ENCODE results near the gene NOL9. TPM values are rescaled to one million over a fixed set of nuclear protein-coding genes. Genes with fewer than 3 reads are reported as not detected.

NOL9 gene
- total and polyA plus RNA-seq, 4 donors = 13.2 to 26.2 (median 23.7) TPM

DNA sequence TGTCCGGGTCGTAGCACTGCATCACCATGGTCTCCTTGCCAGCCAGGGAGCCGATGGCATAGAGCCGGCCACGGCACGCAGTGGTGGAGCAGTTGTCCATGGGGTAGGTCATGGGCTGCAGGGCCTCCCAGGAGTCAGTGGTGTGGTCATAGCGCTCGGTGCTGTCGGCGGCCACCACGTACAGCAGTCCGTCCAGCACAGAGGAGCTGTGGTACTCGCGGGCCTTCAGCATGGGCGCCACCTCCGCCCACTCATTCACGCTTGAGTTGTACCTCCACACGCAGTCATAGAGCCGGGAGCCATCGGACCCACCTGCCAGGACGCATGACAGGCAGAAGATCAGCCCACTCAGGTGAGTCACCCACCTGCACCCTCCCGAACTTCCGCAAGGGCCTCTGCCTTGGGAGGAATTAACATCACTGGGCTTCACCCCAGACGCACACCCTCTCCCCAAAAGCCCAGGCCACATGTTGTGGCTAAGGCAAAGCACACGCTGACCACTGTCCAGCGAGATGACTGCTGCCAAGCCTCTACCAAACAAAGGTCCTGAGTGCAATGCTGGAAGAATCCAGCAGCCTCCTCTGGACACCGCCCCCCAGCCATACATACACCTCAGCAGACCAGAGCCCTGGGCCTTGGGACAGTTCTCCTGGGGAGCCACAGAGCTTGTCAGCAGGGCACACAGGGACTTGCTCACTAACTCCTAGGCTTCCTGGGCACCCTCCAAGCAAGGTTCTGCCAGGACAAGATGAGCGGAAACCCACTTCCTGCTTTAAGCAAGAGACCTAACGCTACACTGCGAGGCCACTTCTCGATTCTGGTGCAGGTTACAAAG, 45.0 kb upstream of the NOL9 start:
- H3K36me3 ChIP-seq (ENCODE audit: control insufficient read depth, insufficient read depth, low read length) = peaks cover 49% of the 10 kb centered on the region
- H3K4me1 ChIP-seq (ENCODE audit: control insufficient read depth, insufficient read depth, low read length) = peaks cover 60% of the 10 kb centered on the region
- no peaks in the 10 kb centered on the region for H3K27me3 ChIP-seq (ENCODE audit: control insufficient read depth, insufficient read depth, low read length)
- no peak overlapping the region for H3K4me3 ChIP-seq (ENCODE audit: low read depth, low read length)
- H3K9me3 ChIP-seq (ENCODE audit: control insufficient read depth, insufficient read depth, low read length) = no peaks in the 10 kb centered on the region
- no peak for DNase-seq (ENCODE audit: low read depth in 4 of 6, low spot score in 6 of 6)
- 88% methylated on average over 27 of the region's 31 CpGs for WGBS (ENCODE audit: insufficient coverage)
- no peak overlapping the region for H3K27ac ChIP-seq (ENCODE audit: low read depth, low read length)

DNA sequence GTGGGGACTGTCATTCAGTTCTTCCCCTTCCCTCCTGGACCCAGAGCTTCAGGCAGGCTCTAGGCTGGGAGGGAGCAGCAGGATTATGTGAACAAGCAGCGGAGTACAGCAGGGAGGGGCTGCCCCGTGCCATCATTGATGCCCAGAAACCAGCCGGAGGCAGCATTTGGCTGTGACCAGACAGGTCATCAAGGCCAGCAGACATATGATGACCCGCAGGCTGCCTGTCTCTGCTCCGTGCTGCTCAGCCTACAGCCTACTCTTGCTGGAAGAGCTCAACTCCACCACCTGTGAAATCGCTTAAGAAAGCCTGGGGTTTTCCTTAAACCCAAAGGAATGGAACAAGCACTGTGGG, 43.4 kb upstream of the NOL9 start:
- DNase-seq (ENCODE audit: low read depth in 4 of 6, low spot score in 6 of 6) = no peak
- Histone ChIP-seq H3K27me3 (ENCODE audit: control insufficient read depth, insufficient read depth, low read length) (no peaks in the 10 kb centered on the region), H3K9me3 (ENCODE audit: control insufficient read depth, insufficient read depth, low read length) (no peaks in the 10 kb centered on the region), H3K4me3 (ENCODE audit: low read depth, low read length) (no peak overlapping the region), H3K27ac (ENCODE audit: low read depth, low read length) (no peak overlapping the region), H3K4me1 (ENCODE audit: control insufficient read depth, insufficient read depth, low read length) (peaks cover 46% of the 10 kb centered on the region), H3K36me3 (ENCODE audit: control insufficient read depth, insufficient read depth, low read length) (peaks cover 65% of the 10 kb centered on the region)
- 98% methylated on average over 6 of the region's 6 CpGs for WGBS (ENCODE audit: insufficient coverage)

DNA sequence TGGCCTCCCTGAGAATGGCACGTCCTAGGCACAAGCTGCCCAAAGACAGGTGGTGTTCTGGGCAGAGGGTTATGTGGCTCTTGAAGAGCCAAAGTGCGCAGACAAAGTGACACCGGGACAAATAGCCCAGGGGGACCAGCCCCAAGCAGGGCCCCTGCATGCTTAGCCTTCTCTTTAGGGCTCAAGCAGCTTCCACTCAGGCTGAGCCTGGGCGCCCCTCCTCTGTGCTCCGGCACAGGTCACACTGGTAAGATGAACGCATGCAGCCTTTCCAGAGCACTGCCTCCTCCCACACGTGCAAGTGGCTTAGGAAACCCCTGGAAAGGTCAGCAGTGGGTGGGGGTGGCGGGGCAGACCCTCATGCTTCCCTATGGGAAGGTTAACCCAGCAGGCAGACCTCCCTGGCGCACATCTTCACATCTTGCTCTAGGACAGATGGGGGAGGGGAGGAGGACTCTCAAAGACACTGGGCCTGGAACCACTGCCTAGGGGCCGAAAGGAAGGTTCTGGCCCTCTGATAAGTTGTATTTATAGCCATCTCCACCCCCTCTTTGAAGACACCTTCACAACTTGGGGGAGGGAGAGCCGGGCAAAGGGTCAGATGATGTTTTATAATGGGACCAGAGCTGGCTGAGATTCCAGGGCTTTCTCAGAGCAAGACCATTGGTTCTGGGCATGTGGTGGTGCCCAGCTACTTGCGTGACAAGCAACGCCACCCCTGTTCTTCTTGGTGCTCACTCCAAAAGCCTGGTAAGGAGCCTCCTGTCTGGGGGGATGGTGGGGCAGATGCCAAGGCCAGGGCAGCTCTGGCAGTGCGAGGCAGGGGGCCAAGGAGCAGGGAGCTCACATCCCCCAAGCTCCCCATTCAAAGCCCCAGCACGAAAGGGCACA, 42.8 kb upstream of the NOL9 start:
- Histone ChIP-seq H3K36me3 (ENCODE audit: control insufficient read depth, insufficient read depth, low read length) (peaks cover 71% of the 10 kb centered on the region), H3K9me3 (ENCODE audit: control insufficient read depth, insufficient read depth, low read length) (no peaks in the 10 kb centered on the region), H3K4me1 (ENCODE audit: control insufficient read depth, insufficient read depth, low read length) (peaks cover 46% of the 10 kb centered on the region), H3K27ac (ENCODE audit: low read depth, low read length) (no peak overlapping the region), H3K4me3 (ENCODE audit: low read depth, low read length) (no peak overlapping the region), H3K27me3 (ENCODE audit: control insufficient read depth, insufficient read depth, low read length) (no peaks in the 10 kb centered on the region)
- WGBS (ENCODE audit: insufficient coverage) = 92% methylated on average over 7 of the region's 15 CpGs
- no peak for DNase-seq (ENCODE audit: low read depth in 4 of 6, low spot score in 6 of 6)

DNA sequence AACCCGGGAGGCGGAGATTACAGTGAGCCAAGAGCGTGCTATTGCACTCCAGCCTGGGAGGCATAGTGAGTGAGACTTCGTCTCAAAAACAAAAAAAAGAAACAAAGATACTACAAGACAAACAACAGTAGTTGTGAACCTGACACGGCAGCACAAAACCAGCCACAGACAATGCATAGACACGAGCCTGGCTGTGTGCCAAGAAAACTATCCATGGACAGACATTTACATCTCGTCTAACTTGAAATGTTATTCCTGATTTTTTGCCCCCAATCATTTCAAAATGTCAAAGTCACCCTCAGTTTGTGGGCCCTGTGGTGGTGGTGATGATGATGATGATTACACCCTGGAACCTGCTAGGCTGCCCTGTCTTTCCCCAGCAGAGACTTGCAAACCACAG, 42.0 kb upstream of the NOL9 start:
- 51% methylated on average over 6 of the region's 7 CpGs for WGBS (ENCODE audit: insufficient coverage)
- Histone ChIP-seq H3K4me1 (ENCODE audit: control insufficient read depth, insufficient read depth, low read length) (peaks cover 45% of the 10 kb centered on the region), H3K27ac (ENCODE audit: low read depth, low read length) (no peak overlapping the region), H3K36me3 (ENCODE audit: control insufficient read depth, insufficient read depth, low read length) (peaks cover 78% of the 10 kb centered on the region), H3K27me3 (ENCODE audit: control insufficient read depth, insufficient read depth, low read length) (no peaks in the 10 kb centered on the region), H3K4me3 (ENCODE audit: low read depth, low read length) (no peak overlapping the region), H3K9me3 (ENCODE audit: control insufficient read depth, insufficient read depth, low read length) (no peaks in the 10 kb centered on the region)
- no peak for DNase-seq (ENCODE audit: low read depth in 4 of 6, low spot score in 6 of 6)

DNA sequence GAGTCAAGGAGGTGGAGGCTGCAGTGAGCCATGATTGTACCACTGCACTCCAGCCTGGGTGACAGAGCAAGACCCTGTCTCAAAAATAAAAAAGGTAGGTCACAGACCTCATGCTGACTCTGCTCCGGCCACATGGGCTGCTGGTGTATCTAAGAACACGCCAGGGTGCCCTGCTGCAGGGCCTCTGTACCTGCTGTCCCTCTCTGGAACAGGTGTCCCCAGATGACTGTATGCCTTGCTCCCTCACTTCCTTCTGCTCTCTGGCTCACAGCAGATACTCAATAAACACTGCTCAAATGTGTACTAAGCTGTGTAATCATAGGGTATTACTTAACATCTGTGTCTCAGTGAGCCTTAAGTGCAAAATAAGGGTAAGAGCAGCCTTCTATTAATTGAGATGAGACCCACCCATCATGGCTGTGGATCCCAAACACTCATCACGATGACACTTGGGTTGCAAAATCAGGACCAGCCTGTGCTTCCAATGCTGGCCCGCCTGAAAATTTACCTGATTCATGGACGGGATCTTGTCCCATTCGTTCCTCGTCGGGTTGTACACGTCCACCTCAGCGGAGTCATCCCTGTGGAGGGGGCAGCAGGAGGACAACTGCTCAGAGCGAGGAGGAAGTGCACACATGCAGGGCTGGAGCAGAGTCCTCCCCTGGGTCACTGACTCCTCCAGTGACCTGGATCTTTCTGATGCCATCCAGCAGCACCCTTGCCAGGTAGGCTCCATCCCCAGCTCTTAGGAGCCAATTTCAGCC, 40.8 kb upstream of the NOL9 start:
- H3K4me1 ChIP-seq (ENCODE audit: control insufficient read depth, insufficient read depth, low read length) = peaks cover 33% of the 10 kb centered on the region
- H3K9me3 ChIP-seq (ENCODE audit: control insufficient read depth, insufficient read depth, low read length) = no peaks in the 10 kb centered on the region
- DNase-seq (ENCODE audit: low read depth in 4 of 6, low spot score in 6 of 6) = no peak
- 92% methylated on average over 11 of the region's 11 CpGs for WGBS (ENCODE audit: insufficient coverage)
- H3K36me3 ChIP-seq (ENCODE audit: control insufficient read depth, insufficient read depth, low read length) = peaks cover 85% of the 10 kb centered on the region
- H3K4me3 ChIP-seq (ENCODE audit: low read depth, low read length) = no peak overlapping the region
- H3K27me3 ChIP-seq (ENCODE audit: control insufficient read depth, insufficient read depth, low read length) = no peaks in the 10 kb centered on the region
- H3K27ac ChIP-seq (ENCODE audit: low read depth, low read length) = no peak overlapping the region

DNA sequence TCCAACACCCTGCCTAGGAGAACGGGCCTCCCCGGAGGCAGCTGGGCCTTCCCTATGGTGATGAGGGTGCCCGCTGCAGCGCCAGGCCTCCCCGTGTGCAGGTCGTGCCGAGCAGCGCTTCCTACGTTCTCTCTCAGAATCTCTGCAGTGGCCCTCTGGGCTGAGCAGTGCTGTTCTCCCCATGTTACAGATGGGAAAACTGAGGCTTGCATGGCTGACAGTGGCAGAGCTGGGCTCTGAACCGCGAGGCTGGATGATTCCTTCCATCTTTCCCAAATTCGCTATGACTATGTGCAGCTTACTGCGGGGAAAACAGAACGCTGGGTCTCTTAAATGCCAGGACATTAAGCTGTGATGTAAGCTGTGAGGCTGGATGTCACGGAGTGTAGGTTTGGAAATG, 39.5 kb upstream of the NOL9 start:
- Histone ChIP-seq H3K9me3 (ENCODE audit: control insufficient read depth, insufficient read depth, low read length) (no peaks in the 10 kb centered on the region), H3K4me3 (ENCODE audit: low read depth, low read length) (no peak overlapping the region), H3K4me1 (ENCODE audit: control insufficient read depth, insufficient read depth, low read length) (peaks cover 20% of the 10 kb centered on the region), H3K36me3 (ENCODE audit: control insufficient read depth, insufficient read depth, low read length) (peaks cover 90% of the 10 kb centered on the region), H3K27ac (ENCODE audit: low read depth, low read length) (no peak overlapping the region), H3K27me3 (ENCODE audit: control insufficient read depth, insufficient read depth, low read length) (no peaks in the 10 kb centered on the region)
- WGBS (ENCODE audit: insufficient coverage) = 97% methylated on average over 12 of the region's 15 CpGs
- DNase-seq (ENCODE audit: low read depth in 4 of 6, low spot score in 6 of 6) = no peak

DNA sequence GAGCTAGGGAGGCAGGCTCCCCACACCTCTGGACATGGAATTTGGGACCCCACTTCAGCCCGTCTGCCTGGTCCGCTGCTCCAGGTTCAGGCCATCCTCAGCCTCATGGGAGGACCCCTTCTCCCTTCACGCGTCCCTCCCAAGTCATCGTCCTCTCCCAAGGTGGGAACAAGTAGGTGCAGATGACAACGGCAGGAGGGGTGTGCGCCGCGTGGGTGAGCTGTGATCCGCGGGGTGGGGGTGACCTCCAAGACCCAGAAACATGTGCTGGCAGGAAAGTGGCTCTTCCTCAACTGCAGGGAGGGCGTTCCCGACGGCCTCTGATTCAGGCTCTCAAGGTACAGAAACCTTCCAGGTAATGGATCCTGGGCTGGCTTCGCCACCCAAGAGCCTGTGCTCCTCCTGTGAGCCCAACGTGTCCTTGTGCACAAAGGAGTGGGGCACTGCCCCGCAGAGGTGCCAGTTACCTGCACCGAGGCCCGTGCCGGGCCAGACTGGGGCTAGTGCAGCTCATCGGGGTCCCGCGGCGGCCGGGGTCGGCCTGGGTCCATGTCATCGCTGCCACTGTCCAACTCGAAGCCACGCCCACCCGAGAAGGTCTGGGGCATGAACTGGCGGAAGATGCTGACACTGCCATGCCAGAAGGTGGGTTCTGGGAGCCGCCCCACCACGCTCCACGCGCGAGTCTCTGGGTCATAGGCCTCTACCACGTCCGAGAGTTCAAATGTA, 38.7 kb upstream of the NOL9 start:
- H3K27me3 ChIP-seq (ENCODE audit: control insufficient read depth, insufficient read depth, low read length) = no peaks in the 10 kb centered on the region
- H3K27ac ChIP-seq (ENCODE audit: low read depth, low read length) = no peak overlapping the region
- peaks cover 91% of the 10 kb centered on the region for H3K36me3 ChIP-seq (ENCODE audit: control insufficient read depth, insufficient read depth, low read length)
- H3K9me3 ChIP-seq (ENCODE audit: control insufficient read depth, insufficient read depth, low read length) = no peaks in the 10 kb centered on the region
- WGBS (ENCODE audit: insufficient coverage) = 95% methylated on average over 33 of the region's 38 CpGs
- H3K4me3 ChIP-seq (ENCODE audit: low read depth, low read length) = no peak overlapping the region
- H3K4me1 ChIP-seq (ENCODE audit: control insufficient read depth, insufficient read depth, low read length) = peaks cover 24% of the 10 kb centered on the region
- DNase-seq (ENCODE audit: low read depth in 4 of 6, low spot score in 6 of 6) = no peak

DNA sequence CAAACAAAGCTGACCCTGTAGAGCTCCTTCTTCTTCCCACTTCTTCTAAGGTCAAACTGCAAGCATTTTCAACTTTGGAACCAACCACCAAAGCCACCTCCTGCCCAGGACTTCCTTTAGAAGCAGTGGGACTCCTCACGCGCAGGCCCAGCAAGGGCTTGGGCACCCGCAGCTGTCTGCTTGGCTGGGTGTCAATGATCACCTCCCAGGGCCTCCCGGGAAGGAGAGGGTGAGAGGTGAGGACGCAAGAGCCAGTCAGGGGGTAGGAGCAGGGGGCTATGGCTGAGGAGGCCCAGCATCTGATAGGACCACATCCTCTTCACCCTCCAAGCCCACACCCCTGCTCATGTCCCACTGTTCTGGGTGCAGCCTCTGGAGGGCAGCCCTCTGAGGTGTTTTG, 38.1 kb upstream of the NOL9 start:
- Histone ChIP-seq H3K36me3 (ENCODE audit: control insufficient read depth, insufficient read depth, low read length) (peaks cover 91% of the 10 kb centered on the region), H3K4me3 (ENCODE audit: low read depth, low read length) (no peak overlapping the region), H3K9me3 (ENCODE audit: control insufficient read depth, insufficient read depth, low read length) (no peaks in the 10 kb centered on the region), H3K27me3 (ENCODE audit: control insufficient read depth, insufficient read depth, low read length) (no peaks in the 10 kb centered on the region), H3K27ac (ENCODE audit: low read depth, low read length) (no peak overlapping the region), H3K4me1 (ENCODE audit: control insufficient read depth, insufficient read depth, low read length) (peaks cover 24% of the 10 kb centered on the region)
- WGBS (ENCODE audit: insufficient coverage) = 69% methylated on average over 3 of the region's 5 CpGs
- no peak for DNase-seq (ENCODE audit: low read depth in 4 of 6, low spot score in 6 of 6)

DNA sequence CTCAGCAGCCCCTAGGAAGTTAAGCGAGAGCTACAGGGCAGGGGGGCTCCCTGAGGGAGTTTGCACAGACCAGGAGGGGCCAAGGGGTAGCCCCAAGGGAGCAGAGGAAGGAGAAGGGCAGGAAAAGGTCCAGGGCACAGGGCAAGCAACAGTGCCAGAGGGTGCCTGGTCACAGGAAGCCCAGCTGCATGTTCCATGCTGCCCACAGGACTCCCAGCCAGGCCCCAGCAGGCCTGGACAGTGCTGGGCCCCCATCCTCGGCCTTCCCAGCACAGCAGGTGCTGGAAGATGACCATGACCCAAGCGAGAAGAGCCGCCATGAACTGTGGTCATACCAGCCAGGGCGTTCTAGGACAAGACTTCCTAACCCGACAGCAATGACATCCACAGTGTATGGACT, 37.3 kb upstream of the NOL9 start:
- Histone ChIP-seq H3K27me3 (ENCODE audit: control insufficient read depth, insufficient read depth, low read length) (no peaks in the 10 kb centered on the region), H3K4me1 (ENCODE audit: control insufficient read depth, insufficient read depth, low read length) (peaks cover 24% of the 10 kb centered on the region), H3K9me3 (ENCODE audit: control insufficient read depth, insufficient read depth, low read length) (no peaks in the 10 kb centered on the region), H3K36me3 (ENCODE audit: control insufficient read depth, insufficient read depth, low read length) (peaks cover 91% of the 10 kb centered on the region), H3K4me3 (ENCODE audit: low read depth, low read length) (no peak overlapping the region), H3K27ac (ENCODE audit: low read depth, low read length) (no peak overlapping the region)
- DNase-seq (ENCODE audit: low read depth in 4 of 6, low spot score in 6 of 6) = no peak
- 87% methylated on average over 6 of the region's 6 CpGs for WGBS (ENCODE audit: insufficient coverage)
